AG09319 (cell line): ENCODE data around the gene ARHGEF25.
"Not testable (repeated sequence)": the region's sequence is repeated elsewhere in the genome, so short reads cannot be mapped to it uniquely, and the experiment has no call there.

ENCODE experiments used
- DNase-seq: peaks from one replicate; pipeline ENCODE4 v3.0.0-alpha.2; 2010; ENCODE audit warnings: low read depth; ENCODE audit errors: extremely low read depth
- CTCF ChIP-seq: IDR thresholded peaks from 2 replicates; pipeline ENCODE4 v1.5.1; 2011; ENCODE audit warnings: low read depth, mild to moderate bottlenecking, inconsistent platforms, low read length, moderate library complexity

The ARHGEF25 gene

GRCh38 chr12:57586128-57586527, 25.1 kb upstream of the ARHGEF25 start:
- TF ChIP-seq CTCF: no peak
- DNase-seq: no peak

- TF ChIP-seq CTCF: no peak
- DNase-seq: no peak
Measured at GRCh38 chr12:57586832-57587429, 24.3 kb upstream of the ARHGEF25 start.

DNA sequence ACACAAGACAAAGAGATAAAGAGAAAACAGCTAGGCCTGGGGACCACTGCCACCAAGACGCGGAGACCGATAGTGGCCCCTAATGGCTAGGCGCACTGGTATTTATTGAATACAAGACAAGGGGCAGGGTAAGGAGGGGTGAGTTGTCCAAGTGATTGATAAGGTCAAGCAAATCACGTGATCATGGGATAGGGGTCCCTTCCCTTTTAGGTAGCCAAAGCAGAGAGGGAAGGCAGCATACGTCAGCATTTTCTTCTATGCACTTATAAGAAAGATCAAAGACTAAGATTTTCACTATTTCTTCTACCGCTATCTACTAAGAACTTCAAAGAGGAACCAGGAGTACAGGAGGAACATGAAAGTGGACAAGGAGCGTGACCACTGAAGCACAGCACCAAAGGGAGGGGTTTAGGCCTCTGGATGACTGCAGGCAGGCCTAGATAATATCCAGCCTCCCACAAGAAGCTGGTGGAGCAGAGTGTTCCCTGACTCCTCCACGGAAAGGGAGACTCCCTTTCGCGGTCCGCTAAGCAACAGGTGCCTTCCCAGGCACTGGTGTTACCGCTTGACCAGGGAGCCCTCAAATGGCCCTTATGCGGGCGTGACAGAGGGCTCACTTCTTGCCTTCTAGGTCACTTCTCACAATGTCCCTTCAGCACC, 22.2 kb upstream of the ARHGEF25 start:
- not testable (repeated sequence) for DNase-seq

DNA sequence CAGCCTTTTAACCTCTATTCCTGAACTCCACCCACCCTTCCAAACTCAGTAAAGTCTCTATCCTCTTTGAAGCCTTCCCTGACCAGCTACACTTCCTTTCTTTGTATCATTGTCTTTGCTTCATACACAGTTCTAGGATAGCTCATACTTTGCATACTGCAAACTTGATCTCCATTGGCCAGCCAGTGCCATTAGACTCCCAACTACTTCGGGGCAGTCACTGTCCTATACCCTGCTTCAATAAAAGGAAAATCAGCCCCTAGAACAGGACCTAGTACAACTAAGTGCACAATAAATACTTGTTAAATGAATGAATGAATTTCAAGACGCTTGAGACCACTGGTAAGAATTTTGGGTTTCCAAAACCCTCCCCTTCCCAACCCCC, 20.8 kb upstream of the ARHGEF25 start:
- TF ChIP-seq CTCF: no peak

DNA sequence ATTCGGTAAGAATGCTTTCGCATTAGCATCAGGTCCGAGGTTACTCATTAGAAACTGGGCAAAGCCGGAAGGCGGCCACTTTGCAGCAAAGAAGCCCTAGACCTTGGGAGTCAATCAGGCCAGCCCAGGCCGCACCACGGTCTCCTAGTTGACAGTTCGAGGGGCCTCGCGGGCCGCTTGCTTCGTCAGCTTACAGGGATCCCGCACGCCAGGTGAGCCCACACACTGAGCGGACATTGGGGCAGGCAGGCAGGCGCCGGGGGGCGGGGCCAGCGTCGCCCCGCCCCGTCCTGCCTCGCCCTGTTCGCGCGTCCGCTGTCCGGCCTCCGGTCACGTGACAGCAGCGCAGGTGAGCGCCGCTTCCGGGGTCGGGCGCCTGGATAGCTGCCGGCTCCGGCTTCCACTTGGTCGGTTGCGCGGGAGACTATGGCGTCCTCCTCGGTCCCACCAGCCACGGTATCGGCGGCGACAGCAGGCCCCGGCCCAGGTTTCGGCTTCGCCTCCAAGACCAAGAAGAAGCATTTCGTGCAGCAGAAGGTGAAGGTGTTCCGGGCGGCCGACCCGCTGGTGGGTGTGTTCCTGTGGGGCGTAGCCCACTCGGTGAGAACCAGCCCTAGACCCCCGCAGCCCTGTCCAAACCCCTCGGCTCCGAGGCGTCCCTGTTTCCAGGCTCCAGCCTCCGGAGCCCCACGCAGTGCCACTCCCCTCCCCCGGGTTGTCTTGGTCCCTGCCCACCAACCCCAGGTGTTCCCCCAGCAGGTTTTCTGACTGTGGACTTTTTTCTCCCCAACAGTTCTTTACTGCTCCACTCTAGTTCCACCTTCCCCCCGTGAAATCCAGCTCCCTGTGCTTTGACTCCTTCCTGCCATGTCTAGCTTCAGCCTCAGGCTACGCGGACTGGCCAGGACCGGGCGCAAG, 20.1 kb upstream of the ARHGEF25 start, which contains the start of gene PIP4K2C:
TSS of gene PIP4K2C (plus strand) at position 329 of the 918 bp plus-strand sequence. CDS start at position 427, 98 bp downstream.
- no peak for TF ChIP-seq CTCF
- no peak for DNase-seq

More for the DNA sequence above, 20.8 kb upstream of the ARHGEF25 start:
- DNase-seq: no peak

- DNase-seq: no peak
- TF ChIP-seq CTCF: no peak
Measured at GRCh38 chr12:57591782-57592325, 19.4 kb upstream of the ARHGEF25 start.

DNA sequence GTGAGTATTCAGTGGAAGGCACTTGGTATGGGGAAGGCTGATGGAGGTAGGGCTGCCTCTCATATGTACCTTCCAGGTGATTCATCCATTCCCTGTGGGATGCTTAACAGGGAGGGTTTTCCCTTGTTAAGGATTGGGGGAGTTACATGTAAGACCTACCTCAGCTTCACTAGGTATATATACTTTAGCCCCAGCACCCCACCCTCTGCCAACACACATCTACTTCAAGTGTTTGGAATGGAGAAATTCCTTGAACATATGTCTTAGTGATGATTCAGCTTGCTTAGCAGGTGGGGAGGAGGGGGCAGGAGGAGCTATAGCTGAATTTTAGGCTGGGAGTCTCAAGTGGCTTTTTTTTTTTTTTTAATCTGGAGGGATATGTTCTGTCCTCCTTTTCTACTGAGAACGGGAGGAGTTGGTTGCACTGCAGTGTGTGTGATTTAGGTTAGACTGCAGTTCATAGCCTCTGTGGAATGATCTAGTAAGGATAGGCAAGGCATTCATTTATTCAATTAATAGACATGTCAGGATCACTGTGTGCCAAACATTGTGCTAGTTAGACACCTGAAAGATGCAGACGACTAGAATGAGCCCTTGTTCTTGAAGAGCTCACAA, 18.6 kb upstream of the ARHGEF25 start:
- DNase-seq: no peak
- no peak for TF ChIP-seq CTCF
